CD8-positive, alpha-beta memory T cell (primary cell): ENCODE measurements around the gene MRPL45. TPM values are rescaled to one million over a fixed set of nuclear protein-coding genes. Genes with fewer than 3 reads are reported as not detected.
"Not testable (repeated sequence)": the region's sequence is repeated elsewhere in the genome, so short reads cannot be mapped to it uniquely, and the experiment has no call there.

Source experiments
- CTCF ChIA-PET: fragments of 350-600 bp; sonication (Branson Sonifier 250); formaldehyde crosslinking; loops from one replicate; lab custom pipeline; 2021; ENCODE audit warnings: antibody characterized with exemption; lab: Charles Lee
- POLR2A ChIA-PET: fragments of 350-600 bp; sonication (Branson Sonifier 250); formaldehyde crosslinking; loops from one replicate; lab custom pipeline; 2021; ENCODE audit warnings: antibody characterized with exemption; lab: Charles Lee
- DNase-seq, 5 donors: peaks; one replicate each; pipeline versions ENCODE4 v3.0.0 to v3.0.0-alpha.2; 2020 to 2022; ENCODE audit warnings: mixed read lengths in 1 of 5
- H3K27ac ChIP-seq: one replicate; pipeline ENCODE4 v1.7.0; 2013; ENCODE audit warnings: low read depth, mild to moderate bottlenecking, low read length, moderate library complexity
- H3K27me3 ChIP-seq: 2 replicates; pipeline ENCODE4 v1.7.0; 2013; ENCODE audit warnings: low read length, mild to moderate bottlenecking; ENCODE audit not compliant: insufficient read depth, poor library complexity, severe bottlenecking
- H3K36me3 ChIP-seq: 2 replicates; pipeline ENCODE4 v1.7.0; 2013; ENCODE audit warnings: mild to moderate bottlenecking, low read length, moderate library complexity; ENCODE audit not compliant: insufficient read depth
- H3K4me1 ChIP-seq: 2 replicates; pipeline ENCODE4 v1.7.0; 2013; ENCODE audit warnings: mild to moderate bottlenecking, low read length, moderate library complexity; ENCODE audit not compliant: insufficient read depth
- H3K4me3 ChIP-seq: 2 replicates; pipeline ENCODE4 v1.7.0; 2013; ENCODE audit warnings: mild to moderate bottlenecking, low read length
- H3K9me3 ChIP-seq: 2 replicates; pipeline ENCODE4 v1.7.0; 2013; ENCODE audit warnings: mild to moderate bottlenecking, low read length
- H3K27ac Mint-ChIP-seq, 8 donors: one replicate each; pipeline ENCODE4 v1.8.0; 2020 to 2021; ENCODE audit warnings: mixed read lengths in 8 of 8, mild to moderate bottlenecking in 6 of 8, inconsistent platforms in 3 of 8, moderate library complexity in 3 of 8
- H3K27me3 Mint-ChIP-seq, 2 donors: one replicate each; pipeline ENCODE4 v1.8.0; 2020 to 2021; ENCODE audit warnings: mixed read lengths in 2 of 2, mild to moderate bottlenecking in 1 of 2, moderate library complexity in 1 of 2
- H3K36me3 Mint-ChIP-seq, 3 donors: one replicate each; pipeline ENCODE4 v1.8.0; 2020 to 2021; ENCODE audit warnings: mixed read lengths in 3 of 3, inconsistent platforms in 1 of 3, mild to moderate bottlenecking in 1 of 3
- H3K4me1 Mint-ChIP-seq, 3 donors: one replicate each; pipeline ENCODE4 v1.8.0; 2020 to 2021; ENCODE audit warnings: mixed read lengths in 3 of 3, inconsistent platforms in 1 of 3, mild to moderate bottlenecking in 1 of 3
- H3K4me3 Mint-ChIP-seq, 7 donors: one replicate each; pipeline ENCODE4 v1.8.0; 2020 to 2021; ENCODE audit warnings: mixed read lengths in 7 of 7, mild to moderate bottlenecking in 6 of 7, moderate library complexity in 4 of 7, inconsistent platforms in 2 of 7
- H3K9me3 Mint-ChIP-seq, 5 donors: one replicate each; pipeline ENCODE4 v1.8.0; 2020 to 2022; ENCODE audit warnings: mixed read lengths in 5 of 5, mild to moderate bottlenecking in 3 of 5, moderate library complexity in 2 of 5, inconsistent platforms in 1 of 5
- polyA plus RNA-seq: library from polyadenylated mRNA; unstranded; fragments of 300-500 nt; fragmentation: Illumina TruSeq; gene quantifications from one replicate; pipeline ENCODE4 v1.2.3, GENCODE V29; 2021
- total RNA-seq, 2 experiments: library from RNA; stranded (reverse); gene quantifications; one replicate each; pipeline ENCODE4 v1.2.3, GENCODE V29; 2021

MRPL45 gene
- total and polyA plus RNA-seq, 3 experiments from 2014 or later, result 25.7 to 74.5 (median 70.0) TPM

DNA sequence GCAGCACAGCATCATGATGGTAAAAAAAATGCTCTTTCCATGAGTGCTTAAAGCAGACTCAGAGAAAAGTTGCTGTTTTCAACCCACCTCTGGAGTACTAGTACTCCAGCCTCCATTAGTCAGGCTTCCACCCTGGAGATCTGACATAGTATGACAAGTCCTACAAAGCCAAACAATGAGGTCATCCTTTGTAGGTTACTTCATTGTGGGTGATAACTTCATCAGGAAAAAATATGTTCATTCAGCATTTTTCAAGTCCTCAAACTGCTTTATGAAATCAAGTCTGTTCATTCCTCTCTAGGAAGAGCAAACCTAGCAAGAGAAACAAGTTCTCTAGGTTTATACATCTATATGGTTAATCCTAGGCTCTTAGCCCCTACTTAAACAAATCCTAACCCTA is 27.4 kb upstream of the MRPL45 start:
- H3K36me3 ChIP-seq, H3K27me3 ChIP-seq, H3K27me3 Mint-ChIP-seq, POLR2A ChIA-PET, H3K9me3 ChIP-seq, H3K27ac ChIP-seq, H3K4me1 ChIP-seq, H3K9me3 Mint-ChIP-seq, H3K4me3 Mint-ChIP-seq, H3K4me1 Mint-ChIP-seq, H3K4me3 ChIP-seq, CTCF ChIA-PET, H3K27ac Mint-ChIP-seq, H3K36me3 Mint-ChIP-seq, DNase-seq: not testable (repeated sequence)

DNA sequence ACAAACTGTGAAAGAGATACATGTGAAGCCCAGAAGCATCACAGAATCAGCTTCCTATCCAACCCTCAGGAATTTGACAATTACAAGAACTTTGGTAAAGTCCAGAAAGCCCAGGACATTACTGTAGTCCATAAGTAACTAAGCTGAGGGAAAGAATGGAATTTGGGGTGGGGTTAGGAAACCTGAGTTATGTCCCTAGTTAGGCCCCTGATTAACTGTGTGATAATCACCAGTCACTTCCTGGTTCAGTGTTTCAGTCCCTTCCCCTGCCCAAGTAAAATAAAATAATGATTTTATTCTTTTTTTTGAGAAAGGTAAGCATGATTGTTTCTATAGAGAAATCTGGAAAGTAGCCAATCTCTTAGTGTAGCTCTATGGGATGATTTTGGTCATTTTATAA is 11.0 kb upstream of the MRPL45 start:
- CTCF ChIA-PET, DNase-seq, H3K27me3 Mint-ChIP-seq, H3K4me1 ChIP-seq, H3K9me3 Mint-ChIP-seq, POLR2A ChIA-PET, H3K4me3 ChIP-seq, H3K9me3 ChIP-seq, H3K36me3 ChIP-seq, H3K36me3 Mint-ChIP-seq, H3K27ac Mint-ChIP-seq, H3K4me3 Mint-ChIP-seq, H3K4me1 Mint-ChIP-seq, H3K27ac ChIP-seq, H3K27me3 ChIP-seq: not testable (repeated sequence)

DNA sequence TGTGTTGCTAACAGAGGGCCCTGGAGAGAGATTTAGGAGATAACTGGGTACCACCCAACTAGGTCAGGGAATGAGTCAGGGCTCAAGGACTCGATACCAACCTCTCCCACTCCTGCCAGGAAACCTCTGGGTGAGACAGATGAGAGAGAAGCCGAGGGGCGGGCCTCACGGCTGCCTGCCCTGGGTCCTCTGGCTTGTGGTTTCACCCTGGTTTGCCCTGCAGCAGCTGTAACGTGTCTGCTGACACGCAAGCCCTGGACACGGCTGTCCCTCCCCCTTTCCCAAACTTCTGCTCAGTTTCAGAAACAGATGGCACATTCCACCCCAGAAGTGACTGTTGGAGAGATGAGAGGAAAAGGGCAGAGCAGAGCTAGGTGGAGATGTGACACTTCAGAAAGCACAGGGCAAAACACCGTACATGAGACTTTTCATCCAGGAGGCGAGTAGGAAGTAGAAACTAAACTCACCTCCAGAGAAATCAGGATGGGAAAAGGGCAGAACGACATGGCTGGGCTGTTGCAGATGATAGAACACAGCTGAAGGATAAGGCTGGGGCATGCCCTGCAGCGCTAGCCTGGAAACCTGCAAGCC is 10.4 kb upstream of the MRPL45 start:
- peak overlapping the region in 1 of 8 donors; percentile 63 for H3K27ac Mint-ChIP-seq

DNA sequence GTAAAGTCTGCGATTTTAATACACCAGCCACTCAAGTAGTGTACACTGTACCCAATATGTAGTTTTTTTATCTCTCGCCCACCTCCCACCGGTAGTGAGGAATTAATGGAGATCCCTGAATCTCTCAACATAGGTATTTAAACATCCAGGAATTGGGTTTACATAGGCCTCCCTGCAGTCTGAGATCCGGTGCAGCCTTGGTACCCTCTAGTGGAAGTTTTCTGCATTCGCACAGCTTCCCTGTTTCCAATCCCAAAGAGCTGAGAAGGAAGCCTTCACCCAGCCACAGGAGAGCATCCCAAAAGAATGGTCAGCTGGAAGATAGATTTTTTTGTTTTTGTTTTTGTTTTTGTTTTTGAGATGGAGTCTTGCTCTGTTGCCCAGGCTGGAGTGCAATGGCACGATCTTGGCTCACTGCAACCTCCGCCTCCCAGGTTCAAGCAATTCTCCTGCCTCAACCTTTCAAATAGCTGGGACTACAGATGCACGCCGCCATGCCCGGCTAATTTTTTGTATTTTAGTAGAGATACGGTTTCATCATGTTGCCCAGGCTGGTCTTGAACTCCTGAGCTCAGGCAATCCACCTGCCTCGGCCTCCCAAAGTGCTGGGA is 8.6 kb upstream of the MRPL45 start:
- not testable (repeated sequence) for H3K4me3 ChIP-seq, H3K27ac ChIP-seq

More for the DNA sequence above, 10.4 kb upstream of the MRPL45 start:
- H3K27ac ChIP-seq, CTCF ChIA-PET, POLR2A ChIA-PET, H3K36me3 ChIP-seq, H3K27me3 ChIP-seq, H3K27me3 Mint-ChIP-seq, H3K9me3 ChIP-seq, H3K4me1 Mint-ChIP-seq, H3K9me3 Mint-ChIP-seq, H3K4me3 ChIP-seq, H3K4me1 ChIP-seq, H3K36me3 Mint-ChIP-seq, H3K4me3 Mint-ChIP-seq: not testable (repeated sequence)
- peak in 1 of 5 donors; percentile 14 for DNase-seq

DNA sequence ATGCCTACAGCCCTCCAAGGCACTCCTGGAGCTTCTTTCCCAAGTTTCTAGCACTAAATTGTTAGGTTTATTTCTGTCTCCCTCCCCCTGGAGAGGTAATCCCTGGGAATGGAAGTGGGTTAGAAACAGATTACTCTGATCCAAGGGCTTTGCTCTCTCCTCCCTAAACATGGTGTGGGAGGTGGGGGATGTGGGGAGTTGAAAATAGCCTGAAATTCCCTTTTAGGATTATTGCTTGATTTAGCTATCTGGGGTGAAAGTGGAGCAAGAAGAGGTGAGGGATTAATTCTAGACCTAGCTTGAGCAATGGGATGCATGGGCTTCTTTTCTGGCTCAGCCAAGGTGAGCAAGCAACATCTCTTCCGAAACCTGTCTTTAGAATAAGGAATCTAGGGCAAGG is 7.2 kb upstream of the MRPL45 start:
- POLR2A ChIA-PET, H3K9me3 ChIP-seq, H3K4me1 ChIP-seq, H3K4me3 ChIP-seq, CTCF ChIA-PET, H3K36me3 Mint-ChIP-seq, H3K9me3 Mint-ChIP-seq, H3K27me3 ChIP-seq, H3K36me3 ChIP-seq, H3K27ac Mint-ChIP-seq, DNase-seq, H3K27me3 Mint-ChIP-seq, H3K4me1 Mint-ChIP-seq, H3K4me3 Mint-ChIP-seq, H3K27ac ChIP-seq: not testable (repeated sequence)

More for the DNA sequence above, 8.6 kb upstream of the MRPL45 start:
- H3K36me3 ChIP-seq, H3K9me3 ChIP-seq, POLR2A ChIA-PET, H3K4me1 Mint-ChIP-seq, H3K27ac Mint-ChIP-seq, CTCF ChIA-PET, H3K4me3 Mint-ChIP-seq, DNase-seq, H3K27me3 ChIP-seq, H3K27me3 Mint-ChIP-seq, H3K36me3 Mint-ChIP-seq, H3K9me3 Mint-ChIP-seq, H3K4me1 ChIP-seq: not testable (repeated sequence)

DNA sequence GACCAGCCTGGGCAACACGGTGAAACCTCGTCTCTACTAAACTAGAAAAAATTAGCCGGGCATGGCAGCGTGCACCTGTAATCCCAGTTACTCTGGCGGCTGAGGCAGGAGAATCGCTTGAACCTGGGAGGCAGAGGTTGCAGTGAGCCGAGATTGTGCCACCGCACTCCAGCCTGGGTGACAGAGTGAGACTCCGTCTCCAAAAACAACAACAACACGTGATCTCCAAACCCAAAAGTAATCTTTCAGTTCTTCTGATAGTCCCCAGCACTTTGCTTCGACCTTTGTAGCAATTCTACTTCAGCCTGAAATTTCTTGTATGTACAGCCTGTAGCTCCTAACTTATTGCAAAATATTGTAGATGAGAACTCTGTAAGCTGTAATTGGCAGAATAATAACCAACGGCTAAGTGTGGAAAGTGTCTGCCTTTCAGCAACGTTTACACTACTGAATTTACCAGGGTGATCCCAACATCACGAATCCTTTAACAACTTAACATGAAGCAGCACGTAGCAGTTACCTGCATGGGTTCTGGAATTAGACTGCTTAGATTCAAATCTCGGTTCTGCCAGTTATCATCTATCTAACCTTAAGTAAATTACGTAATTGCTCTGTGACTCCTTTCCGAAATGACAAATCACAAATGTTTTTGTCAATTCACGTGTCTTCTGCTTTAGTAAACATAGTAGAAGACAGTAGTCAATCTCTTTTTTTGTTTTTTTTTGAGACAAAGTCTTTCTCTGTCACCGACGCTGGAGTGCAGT is 1.2 kb upstream of the MRPL45 start:
- H3K36me3 Mint-ChIP-seq, H3K4me1 ChIP-seq, H3K4me3 ChIP-seq, H3K9me3 Mint-ChIP-seq, POLR2A ChIA-PET, H3K27me3 Mint-ChIP-seq, CTCF ChIA-PET, H3K27me3 ChIP-seq, H3K36me3 ChIP-seq, H3K27ac ChIP-seq, H3K9me3 ChIP-seq: not testable (repeated sequence)
- Mint-ChIP-seq H3K4me1 (peaks cover 8 to 15% (median 8%) of the 10 kb centered on the region in 3 donors), H3K27ac (peak overlapping the region in 6 of 8 donors; percentile 38 to 99 (median 94)), H3K4me3 (peak overlapping the region; percentile 92 to 94 (median 94))
- peak in 1 of 5 donors; percentile 2 for DNase-seq

DNA sequence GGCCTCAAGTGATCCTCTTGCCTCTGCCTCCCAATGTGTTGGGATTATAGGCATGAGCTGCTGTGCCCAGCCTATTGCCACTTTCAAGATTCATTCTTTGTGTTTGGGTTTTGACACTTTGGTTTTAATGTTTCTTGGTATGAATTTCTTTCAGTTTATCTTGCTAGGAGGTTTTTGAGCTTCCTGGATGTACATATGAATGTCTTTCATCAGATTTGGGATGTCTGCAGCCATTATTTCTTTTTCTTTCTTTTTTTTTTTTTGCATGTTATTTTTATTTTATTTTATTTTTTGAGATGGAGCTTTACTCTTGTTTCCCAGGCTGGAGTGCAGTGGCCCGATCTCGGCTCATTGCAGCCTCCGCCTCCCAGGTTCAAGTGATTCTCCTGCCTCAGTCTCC is 18.5 kb downstream of the MRPL45 start:
- POLR2A ChIA-PET, result no interaction called here
- H3K27ac Mint-ChIP-seq, result no peak overlapping the region
- H3K4me3 Mint-ChIP-seq, result no peak overlapping the region
- H3K4me1 Mint-ChIP-seq, result no peaks in the 10 kb centered on the region
- no peaks in the 10 kb centered on the region for H3K9me3 Mint-ChIP-seq
- no peaks in the 10 kb centered on the region for H3K9me3 ChIP-seq
- H3K27me3 ChIP-seq, result no peaks in the 10 kb centered on the region
- H3K27ac ChIP-seq, result no peak overlapping the region
- H3K36me3 ChIP-seq, result peaks cover 5% of the 10 kb centered on the region
- H3K27me3 Mint-ChIP-seq, result no peaks in the 10 kb centered on the region
- peaks cover 7 to 47% (median 11%) of the 10 kb centered on the region in 3 donors for H3K36me3 Mint-ChIP-seq
- no peak for DNase-seq
- CTCF ChIA-PET, result interaction anchor here (1.0 kb wide), 1 partner anchor 16 kb away, joined by 3 read pairs; no protein-coding TSS in a partner anchor
- no peaks in the 10 kb centered on the region for H3K4me1 ChIP-seq
- no peak overlapping the region for H3K4me3 ChIP-seq

DNA sequence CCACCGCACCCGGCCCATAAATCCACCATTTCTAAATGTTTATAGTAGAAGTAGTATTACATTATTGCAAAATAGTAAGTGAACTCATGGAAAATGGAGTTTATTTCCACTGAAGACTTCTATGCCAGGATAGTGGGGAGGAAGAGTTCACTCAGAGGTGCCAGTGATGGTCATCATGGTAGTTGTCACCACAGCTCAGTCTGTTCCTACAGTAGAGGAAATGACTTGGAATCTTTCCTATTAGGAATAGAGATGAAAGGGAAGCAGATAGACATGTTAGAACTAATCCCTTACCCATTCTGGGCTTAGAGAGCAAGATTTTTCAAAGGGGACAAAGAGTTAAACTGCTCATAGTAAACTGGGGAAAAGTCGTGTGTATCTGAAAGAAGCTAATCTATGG is 20.1 kb downstream of the MRPL45 start:
- H3K27ac ChIP-seq, result no peak overlapping the region
- H3K4me3 Mint-ChIP-seq, result no peak overlapping the region
- no peaks in the 10 kb centered on the region for H3K9me3 ChIP-seq
- no peaks in the 10 kb centered on the region for H3K4me1 ChIP-seq
- no peaks in the 10 kb centered on the region for H3K27me3 ChIP-seq
- DNase-seq, result no peak
- H3K4me1 Mint-ChIP-seq, result no peaks in the 10 kb centered on the region
- H3K27me3 Mint-ChIP-seq, result no peaks in the 10 kb centered on the region
- ChIA-PET POLR2A (no interaction called here), CTCF (no interaction called here)
- H3K4me3 ChIP-seq, result no peak overlapping the region
- peaks cover 8% of the 10 kb centered on the region for H3K36me3 ChIP-seq
- no peaks in the 10 kb centered on the region for H3K9me3 Mint-ChIP-seq
- no peak overlapping the region for H3K27ac Mint-ChIP-seq
- H3K36me3 Mint-ChIP-seq, result peaks cover 7 to 49% (median 16%) of the 10 kb centered on the region in 3 donors
